HEK293T (cell line): ENCODE data around the gene ANAPC15.

Experiments used
- CTCF ChIA-PET: fragments of 350-600 bp; formaldehyde crosslinking; extraction: SDS; loops from one replicate; lab custom pipeline; 2021; ENCODE audit warnings: antibody characterized with exemption, inconsistent platforms; lab: Yijun Ruan, JAX
- POLR2A ChIA-PET: fragments of 350-600 bp; formaldehyde crosslinking; extraction: SDS; loops from one replicate; lab custom pipeline; 2020; ENCODE audit warnings: antibody characterized with exemption, inconsistent platforms; lab: Yijun Ruan, JAX
- DNase-seq: peaks from one replicate; pipeline ENCODE4 v3.0.0; 2012; ENCODE audit warnings: mixed read lengths; ENCODE audit errors: extremely low spot score
- ARNT ChIP-seq: fragments of 450-650 bp; IDR thresholded peaks from 2 replicates; pipeline ENCODE4 v1.6.1; 2017; ENCODE audit warnings: mild to moderate bottlenecking
- BHLHE40 ChIP-seq: fragments of 450-650 bp; IDR thresholded peaks from 2 replicates; pipeline ENCODE4 v1.6.1; 2016; ENCODE audit warnings: mild to moderate bottlenecking, moderate library complexity, borderline replicate concordance
- CTBP1 ChIP-seq: fragments of 450-650 bp; IDR thresholded peaks from 2 replicates; pipeline ENCODE4 v1.6.1; 2016; ENCODE audit warnings: borderline replicate concordance
- ELF4 ChIP-seq: fragments of 450-650 bp; IDR thresholded peaks from 2 replicates; pipeline ENCODE4 v1.6.1; 2017; ENCODE audit warnings: antibody characterized with exemption
- FOXA1 ChIP-seq: fragments of 450-650 bp; IDR thresholded peaks from 2 replicates; pipeline ENCODE4 v1.6.1; 2016; ENCODE audit warnings: mild to moderate bottlenecking
- FOXK2 ChIP-seq: fragments of 450-650 bp; IDR thresholded peaks from 2 replicates; pipeline ENCODE4 v1.6.1; 2016; ENCODE audit warnings: mild to moderate bottlenecking
- FOXM1 ChIP-seq: fragments of 450-650 bp; IDR thresholded peaks from 2 replicates; pipeline ENCODE4 v1.6.1; 2017; ENCODE audit warnings: mild to moderate bottlenecking, borderline replicate concordance
- HDGF ChIP-seq: fragments of 450-650 bp; IDR thresholded peaks from 2 replicates; pipeline ENCODE4 v1.6.1; 2017; ENCODE audit warnings: antibody characterized with exemption, borderline replicate concordance
- L3MBTL2 ChIP-seq: fragments of 450-650 bp; conservative IDR thresholded peaks from 2 replicates; pipeline ENCODE4 v1.6.1; 2016; ENCODE audit warnings: mild to moderate bottlenecking
- LEF1 ChIP-seq: fragments of 450-650 bp; IDR thresholded peaks from 2 replicates; pipeline ENCODE4 v1.6.1; 2017; ENCODE audit warnings: mild to moderate bottlenecking, borderline replicate concordance
- NFRKB ChIP-seq: fragments of 450-650 bp; IDR thresholded peaks from 2 replicates; pipeline ENCODE4 v1.6.1; 2016; ENCODE audit warnings: mild to moderate bottlenecking, moderate library complexity
- SP1 ChIP-seq: fragments of 450-650 bp; IDR thresholded peaks from 2 replicates; pipeline ENCODE4 v1.6.1; 2017
- SUZ12 ChIP-seq: fragments of 450-650 bp; IDR thresholded peaks from 2 replicates; pipeline ENCODE4 v1.6.1; 2016; ENCODE audit warnings: mild to moderate bottlenecking
- TARDBP ChIP-seq: fragments of 450-650 bp; IDR thresholded peaks from 2 replicates; pipeline ENCODE4 v1.6.1; 2016
- ZNF384 ChIP-seq: fragments of 450-650 bp; IDR thresholded peaks from 2 replicates; pipeline ENCODE4 v1.6.1; 2016
- TF ChIP-seq, protein P1 (sequence below): fragments of 450-650 bp; IDR thresholded peaks from 2 replicates; pipeline ENCODE4 v1.6.1; 2016

Gene ANAPC15

DNA sequence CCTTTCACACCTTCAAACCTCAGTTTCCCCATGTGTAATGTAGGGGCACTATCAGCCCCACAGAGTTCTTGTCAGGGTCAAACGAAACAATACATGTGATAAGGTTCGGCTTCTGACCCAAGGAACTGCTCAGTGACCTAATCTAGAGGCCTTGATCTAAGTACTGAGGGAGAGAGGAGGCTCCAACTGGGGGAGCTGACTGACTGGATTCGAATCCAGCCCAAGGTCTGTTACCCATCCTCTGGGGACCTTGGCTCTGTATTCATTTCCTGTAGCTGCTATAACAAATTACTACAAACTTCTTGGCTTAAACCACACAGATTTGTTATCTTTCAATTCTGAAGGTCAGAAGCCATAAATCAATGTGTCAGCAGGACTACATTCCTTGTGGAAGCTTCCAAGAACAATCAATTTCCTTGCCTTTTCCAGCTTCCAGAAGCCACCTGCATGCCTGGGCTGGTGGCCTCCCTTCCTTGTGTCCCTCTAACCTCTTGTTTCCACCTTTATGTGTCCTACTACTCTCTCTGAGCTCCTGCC lies 10.7 kb upstream of the ANAPC15 start:
- ChIA-PET POLR2A (interaction anchor here (1.7 kb wide), 1 partner anchor 10 kb away, joined by 9 read pairs; the partner anchor contains the start of gene ANAPC15), CTCF (no interaction called here)
- DNase-seq, result no peak
- no peak for TF ChIP-seq HDGF
- TF ChIP-seq FOXM1, result no peak
- no peak for TF ChIP-seq NFRKB
- TF ChIP-seq, protein P1, sequence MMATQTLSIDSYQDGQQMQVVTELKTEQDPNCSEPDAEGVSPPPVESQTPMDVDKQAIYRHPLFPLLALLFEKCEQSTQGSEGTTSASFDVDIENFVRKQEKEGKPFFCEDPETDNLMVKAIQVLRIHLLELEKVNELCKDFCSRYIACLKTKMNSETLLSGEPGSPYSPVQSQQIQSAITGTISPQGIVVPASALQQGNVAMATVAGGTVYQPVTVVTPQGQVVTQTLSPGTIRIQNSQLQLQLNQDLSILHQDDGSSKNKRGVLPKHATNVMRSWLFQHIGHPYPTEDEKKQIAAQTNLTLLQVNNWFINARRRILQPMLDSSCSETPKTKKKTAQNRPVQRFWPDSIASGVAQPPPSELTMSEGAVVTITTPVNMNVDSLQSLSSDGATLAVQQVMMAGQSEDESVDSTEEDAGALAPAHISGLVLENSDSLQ, result peak; percentile 79

DNA sequence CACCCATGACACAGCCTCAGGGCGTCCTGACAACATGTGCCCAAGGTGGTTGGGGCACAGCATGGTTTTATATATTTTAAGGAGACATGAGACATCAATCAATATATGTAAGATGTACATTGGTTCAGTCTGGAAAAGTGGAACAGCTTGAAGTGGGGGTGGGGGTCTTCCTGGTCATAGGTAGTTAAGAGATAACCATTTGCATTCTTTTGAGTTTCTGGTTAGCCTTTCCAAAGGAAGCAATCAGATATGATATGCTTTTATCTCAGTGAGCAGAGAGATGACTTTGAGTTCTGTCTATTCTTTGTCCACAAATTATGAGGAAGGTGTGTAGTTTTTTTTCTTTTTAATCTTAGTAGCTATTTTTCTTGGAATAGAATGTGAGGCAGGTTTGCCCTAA lies 10.1 kb upstream of the ANAPC15 start:
- no peak for TF ChIP-seq HDGF
- TF ChIP-seq ARNT, result no peak
- TF ChIP-seq FOXM1, result no peak
- no peak for TF ChIP-seq ELF4
- no peak for TF ChIP-seq FOXA1
- TF ChIP-seq FOXK2, result no peak
- no peak for TF ChIP-seq SUZ12
- TF ChIP-seq TARDBP, result no peak
- TF ChIP-seq LEF1, result no peak
- TF ChIP-seq, protein P1, result no peak
- no peak for TF ChIP-seq NFRKB
- no peak for TF ChIP-seq ZNF384
- no peak for TF ChIP-seq CTBP1
- no peak for TF ChIP-seq BHLHE40
- TF ChIP-seq L3MBTL2, result no peak
- no peak for TF ChIP-seq SP1
- CTCF ChIA-PET, result no interaction called here
- POLR2A ChIA-PET, result interaction anchor here (1.7 kb wide), 1 partner anchor 10 kb away, joined by 9 read pairs; the partner anchor contains the start of gene ANAPC15
- no peak for DNase-seq

DNA sequence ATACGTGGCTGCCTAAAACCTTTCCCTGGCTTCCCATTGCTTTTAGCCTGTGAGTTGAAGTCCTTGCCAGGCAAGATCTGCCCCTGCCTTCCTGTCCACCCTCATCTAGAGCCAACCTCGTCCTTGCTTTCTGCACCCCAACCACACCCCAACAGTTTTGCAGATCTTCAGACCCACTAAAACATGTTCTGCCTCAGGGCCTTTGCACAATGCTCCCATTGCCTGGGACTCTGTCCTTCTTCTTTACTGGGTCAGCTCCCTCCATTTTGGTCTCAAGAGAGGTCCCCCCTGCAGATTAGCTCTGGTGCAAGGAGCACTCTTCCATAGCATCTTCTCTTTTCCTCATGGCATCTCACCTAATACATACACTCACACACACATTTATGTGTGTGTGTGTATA lies 8.4 kb upstream of the ANAPC15 start:
- ChIA-PET CTCF (no interaction called here), POLR2A (no interaction called here)
- no peak for DNase-seq
- TF ChIP-seq FOXM1, result no peak
- TF ChIP-seq, protein P1, result no peak
- TF ChIP-seq FOXK2, result no peak
- TF ChIP-seq SP1, result no peak
- no peak for TF ChIP-seq TARDBP
- TF ChIP-seq L3MBTL2, result no peak
- TF ChIP-seq ELF4, result no peak
- TF ChIP-seq SUZ12, result no peak
- no peak for TF ChIP-seq LEF1
- TF ChIP-seq BHLHE40, result no peak
- TF ChIP-seq ARNT, result no peak
- no peak for TF ChIP-seq FOXA1
- TF ChIP-seq HDGF, result no peak
- no peak for TF ChIP-seq NFRKB
- TF ChIP-seq CTBP1, result no peak
- no peak for TF ChIP-seq ZNF384

DNA sequence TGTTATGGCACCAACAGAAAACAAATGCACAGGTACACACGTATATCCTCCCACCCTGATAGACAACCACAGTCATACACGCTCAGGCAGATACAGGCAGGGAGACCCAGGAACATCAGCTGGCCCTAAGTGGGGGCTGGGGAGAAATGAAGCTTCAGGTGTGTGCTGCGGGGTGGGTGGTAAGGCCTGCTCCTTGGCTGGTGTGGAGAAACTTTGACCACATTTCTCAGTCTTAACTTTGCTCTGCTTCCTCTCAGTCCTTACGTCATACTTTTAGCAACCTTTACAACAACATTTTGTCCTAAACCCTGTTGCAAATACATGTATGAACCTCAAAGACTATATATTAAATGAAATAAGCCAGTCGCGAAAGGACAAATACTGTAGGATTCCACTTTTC lies 6.7 kb upstream of the ANAPC15 start:
- CTCF ChIA-PET, result interaction anchor here (0.9 kb wide), 1 partner anchor 24 kb away, joined by 3 read pairs; no protein-coding TSS in a partner anchor
- no peak for DNase-seq
- TF ChIP-seq FOXK2, result no peak
- TF ChIP-seq, protein P1, result no peak
- POLR2A ChIA-PET, result no interaction called here

DNA sequence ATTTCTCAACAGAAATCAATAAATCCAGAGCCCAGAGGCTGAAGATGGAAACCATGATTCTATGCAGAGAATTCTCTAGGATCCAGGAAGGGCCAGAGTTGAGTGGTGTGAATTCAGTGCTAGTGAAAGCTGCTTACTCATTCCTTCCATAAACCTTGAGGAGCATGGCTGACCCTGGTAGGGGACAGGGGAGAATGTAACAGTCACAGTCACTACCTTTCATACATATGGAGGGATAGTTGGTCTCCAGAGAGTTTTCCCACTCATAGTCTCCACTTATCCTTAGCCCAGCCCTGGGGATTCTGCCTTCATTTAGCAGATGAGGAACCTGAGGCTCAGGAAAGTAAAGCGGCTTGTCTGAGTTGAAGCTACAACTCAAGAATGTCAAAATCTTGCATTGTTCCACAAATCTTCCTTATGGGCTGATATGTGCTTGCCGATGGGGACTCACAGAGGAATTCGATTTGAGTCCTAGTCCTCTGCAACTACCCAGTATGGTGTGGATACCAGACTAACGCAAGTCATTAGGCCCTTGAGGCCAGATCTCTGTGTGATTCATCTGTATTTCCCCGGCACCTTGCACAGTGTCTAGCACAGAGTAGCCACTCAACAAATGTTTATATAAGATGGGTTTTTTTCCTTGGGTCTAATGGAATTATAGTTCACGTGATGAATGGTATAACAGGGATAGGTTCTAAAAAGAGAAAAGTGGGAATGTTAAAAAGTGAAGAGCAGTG lies 3.7 kb upstream of the ANAPC15 start:
- DNase-seq, result no peak
- ChIA-PET POLR2A (no interaction called here), CTCF (no interaction called here)
- no peak for TF ChIP-seq FOXA1
- no peak for TF ChIP-seq ARNT
- no peak for TF ChIP-seq NFRKB
- no peak for TF ChIP-seq FOXM1
- no peak for TF ChIP-seq BHLHE40
- TF ChIP-seq L3MBTL2, result no peak
- TF ChIP-seq CTBP1, result no peak
- TF ChIP-seq, protein P1, result no peak
- TF ChIP-seq ZNF384, result no peak
- no peak for TF ChIP-seq SP1
- TF ChIP-seq HDGF, result no peak
- no peak for TF ChIP-seq ELF4
- TF ChIP-seq LEF1, result no peak
- no peak for TF ChIP-seq SUZ12
- TF ChIP-seq TARDBP, result no peak
- TF ChIP-seq FOXK2, result no peak
